GM18867 (cell line): ENCODE results near the gene SHD.
"Not testable (repeated sequence)": the region's sequence is repeated elsewhere in the genome, so short reads cannot be mapped to it uniquely, and the experiment has no call there.

Source experiments
- ATAC-seq: cut with Tn5 transposase; IDR thresholded peaks from one replicate; pipeline ENCODE4 v1.9.1; 2021; ENCODE audit warnings: mild to moderate bottlenecking, moderate library complexity; ENCODE audit not compliant: unreplicated experiment

The SHD gene

GRCh38 chr19:4278419-4279266 lies at the start of gene SHD:
Gene SHD (plus strand): TSS chr19:4279266. CDS start chr19:4280064, 798 bp downstream.
- ATAC-seq, result no peak

GRCh38 chr19:4230237-4230636 lies 48.8 kb upstream of the SHD start:
- ATAC-seq, result not testable (repeated sequence)

GRCh38 chr19:4231521-4231920 lies 47.5 kb upstream of the SHD start:
- ATAC-seq, result not testable (repeated sequence)

GRCh38 chr19:4232139-4232538 lies 46.9 kb upstream of the SHD start:
- not testable (repeated sequence) for ATAC-seq

- no peak for ATAC-seq
Observed at GRCh38 chr19:4232614-4233281, 46.3 kb upstream of the SHD start.

- no peak for ATAC-seq
Observed at GRCh38 chr19:4233282-4233853, 45.7 kb upstream of the SHD start.

- ATAC-seq, result no peak
Observed at GRCh38 chr19:4234142-4234861, 44.8 kb upstream of the SHD start.

GRCh38 chr19:4234862-4235201 lies 44.2 kb upstream of the SHD start:
- ATAC-seq, result no peak

GRCh38 chr19:4237510-4237909 lies 41.6 kb upstream of the SHD start:
- ATAC-seq, result not testable (repeated sequence)

GRCh38 chr19:4238831-4239230 lies 40.2 kb upstream of the SHD start:
- ATAC-seq, result no peak

GRCh38 chr19:4241824-4242430 lies 37.1 kb upstream of the SHD start:
- ATAC-seq, result no peak

GRCh38 chr19:4245938-4246337 lies 33.1 kb upstream of the SHD start:
- ATAC-seq, result not testable (repeated sequence)

- ATAC-seq, result peak; percentile 81
Observed at GRCh38 chr19:4246767-4247593, 32.1 kb upstream of the SHD start, which contains the start of gene YJU2. Gene YJU2 (plus strand): TSS chr19:4247080. CDS start chr19:4247147, 67 bp downstream.

GRCh38 chr19:4256563-4256962 lies 22.5 kb upstream of the SHD start:
- no peak for ATAC-seq

- ATAC-seq, result no peak
Observed at GRCh38 chr19:4257025-4257424, 22.0 kb upstream of the SHD start.

- no peak for ATAC-seq
Observed at GRCh38 chr19:4258181-4258580, 20.9 kb upstream of the SHD start.

- ATAC-seq, result no peak
Observed at GRCh38 chr19:4260613-4261191, 18.4 kb upstream of the SHD start.

- no peak for ATAC-seq
Observed at GRCh38 chr19:4264812-4265211, 14.3 kb upstream of the SHD start.

- ATAC-seq, result no peak
Observed at GRCh38 chr19:4266253-4267000, 12.6 kb upstream of the SHD start.
